Measurements from ENCODE around the gene ARMC2. TPM values are rescaled to one million over a fixed set of nuclear protein-coding genes. Genes with fewer than 3 reads are reported as not detected.

ARMC2 gene
- total RNA-seq, 1 experiment from 2014 or later: 3.2 TPM

DNA sequence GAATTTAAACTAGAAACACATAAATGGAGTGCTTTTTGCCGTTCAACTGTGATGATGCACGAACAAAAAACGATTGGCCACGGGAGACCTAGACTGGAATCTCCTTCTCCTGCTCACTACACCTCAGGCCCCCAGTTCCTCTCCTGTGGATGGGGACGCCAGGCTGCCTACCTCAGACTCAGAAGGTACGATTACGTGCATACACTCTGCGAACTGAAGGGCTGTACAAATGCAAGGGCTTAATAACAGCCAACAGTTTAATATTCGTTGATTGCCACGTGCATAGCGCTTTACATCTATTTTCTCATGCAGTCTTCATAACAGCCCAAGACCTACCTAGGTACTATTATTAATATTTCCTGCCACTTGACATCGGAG, 495 bp upstream of the ARMC2 start:
- H3K27me3 Mint-ChIP-seq (ENCODE audit: insufficient read depth, unreplicated experiment): no peaks in the 10 kb centered on the region
- POLR2A ChIA-PET: interaction anchor here (0.5 to 1.7 kb wide), 21 partner anchors 8 to 290 kb away, joined by 3 to 8 read pairs (median 4); partner anchors contain the start of gene FOXO3
- no peaks in the 10 kb centered on the region for H3K9me3 Mint-ChIP-seq (ENCODE audit: unreplicated experiment)
- CTCF ChIA-PET: interaction anchor here (0.6 to 4.5 kb wide), 6 partner anchors 12 to 312 kb away, joined by 3 to 25 read pairs (median 4); no protein-coding TSS in a partner anchor
- no peak overlapping the region for H3K27ac Mint-ChIP-seq (ENCODE audit: low read depth, unreplicated experiment)
- TF ChIP-seq, protein P1, sequence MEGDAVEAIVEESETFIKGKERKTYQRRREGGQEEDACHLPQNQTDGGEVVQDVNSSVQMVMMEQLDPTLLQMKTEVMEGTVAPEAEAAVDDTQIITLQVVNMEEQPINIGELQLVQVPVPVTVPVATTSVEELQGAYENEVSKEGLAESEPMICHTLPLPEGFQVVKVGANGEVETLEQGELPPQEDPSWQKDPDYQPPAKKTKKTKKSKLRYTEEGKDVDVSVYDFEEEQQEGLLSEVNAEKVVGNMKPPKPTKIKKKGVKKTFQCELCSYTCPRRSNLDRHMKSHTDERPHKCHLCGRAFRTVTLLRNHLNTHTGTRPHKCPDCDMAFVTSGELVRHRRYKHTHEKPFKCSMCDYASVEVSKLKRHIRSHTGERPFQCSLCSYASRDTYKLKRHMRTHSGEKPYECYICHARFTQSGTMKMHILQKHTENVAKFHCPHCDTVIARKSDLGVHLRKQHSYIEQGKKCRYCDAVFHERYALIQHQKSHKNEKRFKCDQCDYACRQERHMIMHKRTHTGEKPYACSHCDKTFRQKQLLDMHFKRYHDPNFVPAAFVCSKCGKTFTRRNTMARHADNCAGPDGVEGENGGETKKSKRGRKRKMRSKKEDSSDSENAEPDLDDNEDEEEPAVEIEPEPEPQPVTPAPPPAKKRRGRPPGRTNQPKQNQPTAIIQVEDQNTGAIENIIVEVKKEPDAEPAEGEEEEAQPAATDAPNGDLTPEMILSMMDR (IDR thresholded peaks at IDR 0.05; ENCODE audit: unreplicated experiment): no peak
- peak overlapping the region; percentile 83 for H3K4me3 Mint-ChIP-seq (ENCODE audit: unreplicated experiment)
- BruUV-seq (replicated peaks): no TSS peak
- H3K36me3 Mint-ChIP-seq (ENCODE audit: insufficient read depth, unreplicated experiment): no peaks in the 10 kb centered on the region
- peaks cover 5% of the 10 kb centered on the region for H3K4me1 Mint-ChIP-seq (ENCODE audit: insufficient read depth, unreplicated experiment)
- intact Hi-C loops (cut with micrococcal nuclease): loop anchor here (1.0 kb wide), 1 partner anchor 46 kb away; no protein-coding TSS in a partner anchor
- DNase-seq (ENCODE audit: unreplicated experiment): no peak

DNA sequence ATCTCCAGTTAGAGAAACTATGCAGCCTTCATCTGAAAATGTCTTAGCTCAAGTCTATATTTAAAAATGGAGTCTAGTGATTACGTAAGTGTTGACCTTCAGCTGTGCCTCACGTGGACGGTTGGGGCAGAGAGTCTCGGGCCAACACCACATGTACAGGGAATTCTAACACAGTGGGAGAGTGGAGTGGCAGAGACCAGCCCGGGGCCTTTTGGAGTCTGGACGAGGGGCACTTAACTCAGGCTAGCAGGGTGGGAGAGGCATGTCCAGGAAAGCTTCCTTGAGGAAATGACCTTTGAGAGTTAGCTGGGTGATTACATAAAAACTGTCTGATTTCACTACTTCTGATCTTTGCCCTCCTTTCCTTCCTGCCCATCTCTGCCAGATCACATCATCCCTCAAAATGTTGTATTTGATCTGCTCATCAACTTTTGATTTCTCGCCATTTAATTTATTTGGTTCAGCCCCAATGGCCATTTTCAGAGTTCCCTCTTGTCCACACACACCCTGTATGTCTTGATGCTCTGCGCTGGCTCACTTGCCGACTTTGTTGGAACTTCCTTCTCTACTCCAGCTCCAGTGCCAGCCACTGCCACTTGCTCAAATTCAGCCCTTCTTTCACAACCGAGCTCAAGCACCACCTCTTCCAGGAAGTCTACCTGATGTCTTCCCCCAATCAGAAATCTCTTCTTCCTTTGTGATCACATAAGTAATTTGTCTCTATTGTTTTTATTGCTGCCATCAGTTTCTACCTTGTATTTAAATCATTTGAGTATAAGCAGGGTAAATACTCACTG, 2.6 kb downstream of the ARMC2 start:
- Mint-ChIP-seq H3K27ac (ENCODE audit: low read depth, unreplicated experiment) (no peak overlapping the region), H3K9me3 (ENCODE audit: unreplicated experiment) (no peaks in the 10 kb centered on the region), H3K27me3 (ENCODE audit: insufficient read depth, unreplicated experiment) (no peaks in the 10 kb centered on the region), H3K36me3 (ENCODE audit: insufficient read depth, unreplicated experiment) (peaks cover 17% of the 10 kb centered on the region), H3K4me3 (ENCODE audit: unreplicated experiment) (no peak overlapping the region), H3K4me1 (ENCODE audit: insufficient read depth, unreplicated experiment) (peaks cover 5% of the 10 kb centered on the region)
- intact Hi-C loops (cut with micrococcal nuclease): no loop called here
- TF ChIP-seq, protein P1 (IDR thresholded peaks at IDR 0.05; ENCODE audit: unreplicated experiment): no peak
- CTCF ChIA-PET: interaction anchor here (0.6 to 1.7 kb wide), 5 partner anchors 42 to 290 kb away, joined by 3 to 7 read pairs (median 4); partner anchors contain the start of gene FOXO3
- BruUV-seq (replicated peaks): no TSS peak
- POLR2A ChIA-PET: no interaction called here
- no peak for DNase-seq (ENCODE audit: unreplicated experiment)

DNA sequence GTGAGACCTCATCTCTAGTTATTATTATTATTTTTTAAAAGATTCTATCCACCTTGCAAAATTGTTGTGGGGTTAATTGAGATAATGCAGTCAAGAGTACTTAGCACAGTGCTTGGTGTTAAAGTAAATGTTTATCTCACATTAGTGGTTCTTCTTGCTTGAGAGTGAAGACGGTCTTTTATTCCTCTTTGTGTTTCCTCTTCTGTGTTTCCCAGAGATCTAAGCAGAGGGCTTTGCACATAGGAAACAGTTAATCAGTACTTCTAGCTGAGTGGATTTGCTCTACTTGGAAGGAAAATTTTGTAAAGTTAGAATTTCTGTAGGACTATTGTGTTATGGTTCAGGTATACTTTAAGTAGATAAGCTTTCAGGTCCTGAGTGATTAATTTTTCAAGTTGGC, 3.5 kb downstream of the ARMC2 start:
- H3K27me3 Mint-ChIP-seq (ENCODE audit: insufficient read depth, unreplicated experiment): no peaks in the 10 kb centered on the region
- no peak for DNase-seq (ENCODE audit: unreplicated experiment)
- peaks cover 5% of the 10 kb centered on the region for H3K4me1 Mint-ChIP-seq (ENCODE audit: insufficient read depth, unreplicated experiment)
- no peak overlapping the region for H3K4me3 Mint-ChIP-seq (ENCODE audit: unreplicated experiment)
- TF ChIP-seq, protein P1 (IDR thresholded peaks at IDR 0.05; ENCODE audit: unreplicated experiment): no peak
- CTCF ChIA-PET: interaction anchor here (0.5 to 1.7 kb wide), 7 partner anchors 10 to 310 kb away, joined by 3 to 4 read pairs (median 3); no protein-coding TSS in a partner anchor
- H3K36me3 Mint-ChIP-seq (ENCODE audit: insufficient read depth, unreplicated experiment): peaks cover 25% of the 10 kb centered on the region
- no TSS peak for BruUV-seq (replicated peaks)
- POLR2A ChIA-PET: no interaction called here
- intact Hi-C loops (cut with micrococcal nuclease): no loop called here
- H3K27ac Mint-ChIP-seq (ENCODE audit: low read depth, unreplicated experiment): no peak overlapping the region
- H3K9me3 Mint-ChIP-seq (ENCODE audit: unreplicated experiment): peaks cover 4% of the 10 kb centered on the region

DNA sequence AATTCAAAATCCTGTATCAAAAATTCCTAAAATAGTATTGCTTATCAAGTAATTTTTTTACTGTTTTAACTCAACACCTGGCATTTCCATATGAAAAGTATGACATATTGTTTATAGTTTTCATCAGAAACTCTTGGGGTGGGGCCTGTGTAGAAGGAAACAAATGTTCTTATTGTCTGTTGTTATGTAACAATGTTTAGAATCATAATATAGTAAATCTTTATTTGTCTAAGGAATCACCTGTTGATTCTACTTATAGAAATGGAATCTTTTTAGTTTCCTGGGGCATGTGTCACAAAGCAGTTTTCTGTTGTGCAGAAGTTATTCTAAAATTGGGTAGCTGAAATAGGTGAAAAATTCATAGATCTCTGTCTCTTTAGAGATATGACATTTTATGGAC, 4.9 kb downstream of the ARMC2 start:
- H3K4me3 Mint-ChIP-seq (ENCODE audit: unreplicated experiment): no peak overlapping the region
- H3K4me1 Mint-ChIP-seq (ENCODE audit: insufficient read depth, unreplicated experiment): peaks cover 5% of the 10 kb centered on the region
- H3K9me3 Mint-ChIP-seq (ENCODE audit: unreplicated experiment): peaks cover 8% of the 10 kb centered on the region
- H3K27ac Mint-ChIP-seq (ENCODE audit: low read depth, unreplicated experiment): no peak overlapping the region
- no peak for DNase-seq (ENCODE audit: unreplicated experiment)
- TF ChIP-seq, protein P1 (IDR thresholded peaks at IDR 0.05; ENCODE audit: unreplicated experiment): no peak
- intact Hi-C loops (cut with micrococcal nuclease): no loop called here
- ChIA-PET CTCF (no interaction called here), POLR2A (no interaction called here)
- no peaks in the 10 kb centered on the region for H3K27me3 Mint-ChIP-seq (ENCODE audit: insufficient read depth, unreplicated experiment)
- no TSS peak for BruUV-seq (replicated peaks)
- peaks cover 29% of the 10 kb centered on the region for H3K36me3 Mint-ChIP-seq (ENCODE audit: insufficient read depth, unreplicated experiment)

Measured in MCF 10A (cell line).